Measurements from ENCODE around the gene CARMIL1. TPM values are rescaled to one million over a fixed set of nuclear protein-coding genes. Genes with fewer than 3 reads are reported as not detected.
A peak's percentile ranks its signal among the peaks of the same experiment; 100 is the strongest.

CARMIL1 gene
- total RNA-seq, 2 donors from 2014 or later: 0.56 to 0.76 TPM

DNA sequence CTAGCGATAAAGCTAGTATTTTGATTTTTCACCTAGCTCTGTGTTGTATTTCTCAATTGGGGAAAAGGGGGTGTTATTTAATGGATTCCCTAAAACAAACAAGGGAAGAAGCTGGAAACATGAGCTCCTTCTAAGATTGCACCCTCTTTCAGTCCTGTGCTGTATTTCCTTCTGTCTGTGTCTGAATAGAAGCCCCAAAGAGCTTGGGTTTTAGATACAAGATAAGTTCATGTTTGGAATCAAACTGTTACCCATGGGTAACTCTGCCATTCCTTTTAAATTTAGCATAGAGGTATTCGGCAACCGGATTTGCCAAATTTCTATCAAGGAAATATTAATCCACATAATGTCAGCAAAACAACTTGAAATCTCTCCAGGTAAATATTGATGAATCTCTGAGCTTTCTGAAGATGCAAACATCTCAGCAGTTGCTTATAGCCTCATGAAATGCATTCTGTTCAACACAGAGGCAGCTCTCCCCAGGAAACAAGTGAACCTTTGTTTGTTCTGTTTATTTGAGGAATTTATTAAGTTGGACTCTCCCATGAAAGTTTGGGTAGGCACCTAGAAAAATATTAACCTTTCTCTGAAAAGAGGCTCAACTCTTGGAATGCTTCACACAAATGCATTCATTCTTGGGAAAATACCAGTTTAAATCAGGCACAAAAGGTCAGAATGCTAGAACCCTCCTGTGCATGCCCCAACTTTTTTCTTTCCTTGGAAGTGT, 362.9 kb downstream of the CARMIL1 start:
- no peaks in the 10 kb centered on the region for H3K9me3 Mint-ChIP-seq
- peaks cover 41 to 69% of the 10 kb centered on the region in 2 donors for H3K27me3 Mint-ChIP-seq
- H3K4me3 Mint-ChIP-seq: no peak overlapping the region
- no peaks in the 10 kb centered on the region for H3K4me1 Mint-ChIP-seq (ENCODE audit: low read depth in 2 of 2)
- DNase-seq (ENCODE audit: low spot score): no peak
- H3K27ac Mint-ChIP-seq: no peak overlapping the region
- ATAC-seq: no peak
- H3K36me3 Mint-ChIP-seq: no peaks in the 10 kb centered on the region

DNA sequence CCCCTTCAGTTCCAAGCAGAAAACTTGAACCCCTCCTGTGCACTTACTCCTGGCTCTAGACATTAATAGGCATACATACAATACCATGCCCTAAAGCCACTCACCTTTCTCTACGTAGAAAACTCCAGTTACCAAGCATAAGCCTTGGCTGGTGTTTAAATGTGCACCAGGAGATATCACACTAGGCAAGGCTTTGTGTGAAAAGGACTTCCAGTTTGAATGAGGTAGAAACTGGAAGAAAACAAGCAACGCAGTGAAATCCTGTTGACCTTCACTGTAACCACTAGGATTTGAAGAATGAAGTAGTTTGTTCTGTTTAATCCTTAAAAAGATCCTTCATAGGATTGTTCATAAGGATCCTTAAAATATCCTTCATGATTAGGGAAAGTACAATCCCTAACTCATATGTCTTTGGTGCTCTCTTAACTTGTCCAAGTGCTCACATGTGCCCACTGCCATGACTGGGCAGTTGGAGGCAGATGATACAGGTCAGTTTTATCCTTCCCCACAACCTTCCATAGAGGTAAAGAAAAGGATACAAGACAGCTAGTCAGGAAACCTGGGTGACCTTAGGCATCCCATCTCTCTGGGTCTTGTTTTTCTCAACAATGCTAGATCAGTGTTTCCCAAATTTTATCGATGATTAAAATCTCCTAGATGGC, 363.6 kb downstream of the CARMIL1 start:
- peaks cover 37 to 69% of the 10 kb centered on the region in 2 donors for H3K27me3 Mint-ChIP-seq
- no peaks in the 10 kb centered on the region for H3K4me1 Mint-ChIP-seq (ENCODE audit: low read depth in 2 of 2)
- DNase-seq (ENCODE audit: low spot score) (no peak), ATAC-seq (no peak)
- H3K9me3 Mint-ChIP-seq: no peaks in the 10 kb centered on the region
- no peaks in the 10 kb centered on the region for H3K36me3 Mint-ChIP-seq
- H3K27ac Mint-ChIP-seq: no peak overlapping the region
- no peak overlapping the region for H3K4me3 Mint-ChIP-seq

DNA sequence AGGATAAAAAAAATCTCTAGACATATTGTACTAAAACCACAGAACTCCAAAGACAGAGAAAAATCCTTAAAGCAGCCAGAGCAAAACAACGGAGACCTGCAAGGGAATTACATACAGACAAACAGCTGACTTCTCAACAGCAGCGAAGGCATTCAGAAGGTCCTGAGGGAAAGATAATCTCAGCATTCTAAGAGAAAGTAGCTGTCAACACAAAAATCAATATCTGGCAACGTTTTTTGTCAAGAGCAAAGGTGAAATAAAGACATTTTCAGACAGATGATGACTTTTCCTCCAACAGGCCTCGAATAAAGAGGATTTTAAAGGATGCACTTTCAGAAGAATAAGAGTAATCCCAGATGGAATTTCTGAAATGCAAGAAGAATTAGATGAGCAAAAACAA, 366.7 kb downstream of the CARMIL1 start:
- ATAC-seq: no peak
- H3K9me3 Mint-ChIP-seq: no peaks in the 10 kb centered on the region
- H3K27ac Mint-ChIP-seq: no peak overlapping the region
- peaks cover 39 to 70% of the 10 kb centered on the region in 2 donors for H3K27me3 Mint-ChIP-seq
- H3K4me1 Mint-ChIP-seq (ENCODE audit: low read depth in 2 of 2): no peaks in the 10 kb centered on the region
- no peak for DNase-seq (ENCODE audit: low spot score)
- no peak overlapping the region for H3K4me3 Mint-ChIP-seq
- H3K36me3 Mint-ChIP-seq: no peaks in the 10 kb centered on the region

- H3K4me3 Mint-ChIP-seq: no peak overlapping the region
- peaks cover 2% of the 10 kb centered on the region for H3K9me3 Mint-ChIP-seq
- H3K36me3 Mint-ChIP-seq: no peaks in the 10 kb centered on the region
- H3K27me3 Mint-ChIP-seq: peaks cover 33 to 63% of the 10 kb centered on the region in 2 donors
- H3K4me1 Mint-ChIP-seq (ENCODE audit: low read depth in 2 of 2): no peaks in the 10 kb centered on the region
- ATAC-seq: no peak
- no peak for DNase-seq (ENCODE audit: low spot score)
- no peak overlapping the region for H3K27ac Mint-ChIP-seq
Observed at GRCh38 chr6:25649611-25650010, 370.4 kb downstream of the CARMIL1 start.

DNA sequence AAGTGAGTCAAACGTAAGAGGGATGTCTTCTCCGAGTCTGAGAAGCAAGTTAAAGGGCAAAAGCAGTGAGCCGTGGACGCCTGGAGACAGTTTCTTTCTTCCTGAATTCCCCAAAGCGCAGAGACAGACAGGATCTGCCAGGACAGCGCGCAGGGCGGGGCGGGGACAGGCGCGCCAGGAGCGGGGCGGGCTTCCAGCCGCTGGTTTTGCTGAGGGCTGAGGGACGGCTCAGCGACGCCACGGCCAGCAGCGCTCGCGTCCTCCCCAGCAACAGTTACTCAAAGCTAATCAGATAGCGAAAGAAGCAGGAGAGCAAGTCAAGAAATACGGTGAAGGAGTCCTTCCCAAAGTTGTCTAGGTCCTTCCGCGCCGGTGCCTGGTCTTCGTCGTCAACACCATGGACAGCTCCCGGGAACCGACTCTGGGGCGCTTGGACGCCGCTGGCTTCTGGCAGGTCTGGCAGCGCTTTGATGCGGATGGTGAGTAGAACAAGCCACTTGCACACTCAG, 372.9 kb downstream of the CARMIL1 start, which contains the start of gene SCGN:
Gene SCGN, plus strand, starts transcription at position 209 of the 509 bp plus-strand sequence. Its CDS starts 189 bp downstream, at position 398.
- no peak for DNase-seq (ENCODE audit: low spot score)
- Mint-ChIP-seq H3K27me3 (peaks cover 32 to 50% of the 10 kb centered on the region in 2 donors), H3K36me3 (no peaks in the 10 kb centered on the region), H3K4me1 (ENCODE audit: low read depth in 2 of 2) (no peaks in the 10 kb centered on the region), H3K27ac (no peak within 1 kb of the TSS), H3K4me3 (no peak within 1 kb of the TSS), H3K9me3 (peaks cover 2% of the 10 kb centered on the region)
- peak in 1 of 2 donors; percentile 43 for ATAC-seq

DNA sequence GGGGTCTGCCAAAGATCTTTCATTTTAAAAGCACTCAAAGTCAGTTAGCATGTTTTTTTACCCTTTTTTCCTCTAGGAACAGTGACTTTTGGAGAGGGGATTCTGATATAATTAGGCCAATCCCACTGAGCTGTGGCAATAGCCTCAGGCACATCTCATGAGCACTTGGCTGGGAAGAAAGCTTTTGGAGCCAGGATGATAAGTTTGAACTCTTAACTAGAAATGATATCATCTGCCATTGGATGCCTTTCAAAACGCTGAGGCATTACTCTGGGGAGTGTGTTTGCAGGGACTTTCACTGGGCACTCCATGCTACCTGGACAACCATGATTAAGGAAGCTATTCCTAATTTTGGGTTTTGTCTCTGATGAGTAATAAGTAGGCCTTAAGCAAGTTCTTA, 376.5 kb downstream of the CARMIL1 start:
- no peak overlapping the region for H3K4me3 Mint-ChIP-seq
- peaks cover 2% of the 10 kb centered on the region for H3K9me3 Mint-ChIP-seq
- peaks cover 32 to 53% of the 10 kb centered on the region in 2 donors for H3K27me3 Mint-ChIP-seq
- no peaks in the 10 kb centered on the region for H3K36me3 Mint-ChIP-seq
- DNase-seq (ENCODE audit: low spot score): no peak
- ATAC-seq: no peak
- no peaks in the 10 kb centered on the region for H3K4me1 Mint-ChIP-seq (ENCODE audit: low read depth in 2 of 2)
- H3K27ac Mint-ChIP-seq: no peak overlapping the region

DNA sequence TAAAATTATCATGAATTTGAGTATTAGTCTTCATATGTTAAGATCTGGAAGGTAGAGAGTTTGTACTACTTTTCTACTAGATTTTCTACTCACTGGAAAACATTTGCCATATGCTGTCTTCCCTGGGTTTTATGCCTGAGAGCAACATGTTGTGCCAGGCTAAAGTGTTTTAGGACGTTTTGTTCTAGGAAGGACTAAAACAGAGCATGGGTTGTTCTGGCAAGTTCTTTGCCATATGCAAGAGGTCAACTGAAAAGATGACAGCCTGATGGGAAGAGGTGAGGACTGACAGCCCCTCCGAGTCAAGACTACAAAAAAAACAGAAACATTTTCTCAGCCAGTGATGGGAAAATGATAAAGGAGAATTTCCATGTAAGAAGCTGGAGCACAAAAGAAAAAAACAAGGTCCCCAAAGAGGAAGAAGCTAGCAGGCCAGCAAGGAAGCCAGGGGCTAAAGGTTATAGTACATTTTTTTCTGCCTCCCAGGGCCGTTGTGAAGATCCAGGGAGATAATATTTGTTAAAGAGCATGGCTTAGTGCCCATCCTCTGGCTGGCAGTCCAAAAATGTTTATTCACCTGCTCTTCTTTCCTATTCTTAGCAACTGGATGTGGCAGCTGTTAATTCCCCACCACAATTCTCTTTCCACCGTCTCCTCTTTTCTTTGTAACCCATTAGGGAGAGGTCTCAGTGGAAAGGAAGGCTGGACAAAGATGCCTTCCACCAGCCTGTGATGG, 380.6 kb downstream of the CARMIL1 start:
- H3K4me1 Mint-ChIP-seq (ENCODE audit: low read depth in 2 of 2): no peaks in the 10 kb centered on the region
- H3K36me3 Mint-ChIP-seq: no peaks in the 10 kb centered on the region
- peaks cover 22 to 29% of the 10 kb centered on the region in 2 donors for H3K27me3 Mint-ChIP-seq
- ATAC-seq (no peak), DNase-seq (ENCODE audit: low spot score) (no peak)
- H3K9me3 Mint-ChIP-seq: no peaks in the 10 kb centered on the region
- H3K27ac Mint-ChIP-seq: no peak overlapping the region
- no peak overlapping the region for H3K4me3 Mint-ChIP-seq

- Mint-ChIP-seq H3K27ac (no peak overlapping the region), H3K36me3 (no peaks in the 10 kb centered on the region), H3K27me3 (peaks cover 19 to 24% of the 10 kb centered on the region in 2 donors), H3K4me1 (ENCODE audit: low read depth in 2 of 2) (no peaks in the 10 kb centered on the region), H3K9me3 (no peaks in the 10 kb centered on the region), H3K4me3 (no peak overlapping the region)
- no peak for DNase-seq (ENCODE audit: low spot score)
- ATAC-seq: peak; percentile 53 to 59
Observed at GRCh38 chr6:25660512-25660911, 381.3 kb downstream of the CARMIL1 start.

- H3K36me3 Mint-ChIP-seq: no peaks in the 10 kb centered on the region
- ATAC-seq (no peak), DNase-seq (ENCODE audit: low spot score) (no peak)
- H3K4me3 Mint-ChIP-seq: no peak overlapping the region
- no peaks in the 10 kb centered on the region for H3K9me3 Mint-ChIP-seq
- no peaks in the 10 kb centered on the region for H3K4me1 Mint-ChIP-seq (ENCODE audit: low read depth in 2 of 2)
- H3K27ac Mint-ChIP-seq: no peak overlapping the region
- H3K27me3 Mint-ChIP-seq: peaks cover 19 to 24% of the 10 kb centered on the region in 2 donors
Observed at GRCh38 chr6:25661129-25661779, 382.1 kb downstream of the CARMIL1 start.

GRCh38 chr6:25665455-25665854, 386.3 kb downstream of the CARMIL1 start:
- no peak for ATAC-seq
- no peaks in the 10 kb centered on the region for H3K4me1 Mint-ChIP-seq (ENCODE audit: low read depth in 2 of 2)
- peaks cover 5 to 10% of the 10 kb centered on the region in 2 donors for H3K27me3 Mint-ChIP-seq
- H3K9me3 Mint-ChIP-seq: no peaks in the 10 kb centered on the region
- DNase-seq (ENCODE audit: low spot score): no peak
- H3K36me3 Mint-ChIP-seq: no peaks in the 10 kb centered on the region
- no peak overlapping the region for H3K4me3 Mint-ChIP-seq
- H3K27ac Mint-ChIP-seq: no peak overlapping the region

DNA sequence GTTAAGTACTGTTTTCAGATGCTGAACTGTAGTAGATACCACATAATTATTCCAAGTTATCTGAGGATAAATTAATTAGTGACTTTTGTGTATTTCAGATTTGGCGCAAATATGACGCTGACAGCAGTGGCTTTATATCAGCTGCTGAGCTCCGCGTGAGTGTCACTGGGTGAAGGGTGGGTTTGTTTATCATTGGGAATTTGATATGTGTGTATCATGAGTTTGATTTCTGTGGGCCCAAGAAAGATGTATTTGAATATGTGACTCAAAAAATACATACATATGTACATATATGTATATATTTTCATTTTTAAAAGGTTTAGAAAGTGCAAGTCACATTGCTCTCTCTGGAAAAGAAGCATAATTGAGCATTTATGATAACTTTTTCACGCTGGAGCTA, 390.2 kb downstream of the CARMIL1 start:
- DNase-seq (ENCODE audit: low spot score) (no peak), ATAC-seq (no peak)
- Mint-ChIP-seq H3K27ac (no peak overlapping the region), H3K4me1 (ENCODE audit: low read depth in 2 of 2) (no peaks in the 10 kb centered on the region), H3K27me3 (peaks cover 17 to 20% of the 10 kb centered on the region in 2 donors), H3K36me3 (no peaks in the 10 kb centered on the region), H3K4me3 (no peak overlapping the region), H3K9me3 (no peaks in the 10 kb centered on the region)
